Upper lobe of left lung (tissue), 4 donors: ENCODE results near the gene ATP6V1C2.

Source experiments
- CTCF ChIP-seq, 6 experiments: fragments of 450-650 bp in 4 of 6; fragments of 200-600 bp in 2 of 6; sonication (generic) in 2 of 6; IDR thresholded peaks; one replicate each; pipeline ENCODE4 v1.5.1; 2016 to 2019; ENCODE audit warnings: antibody characterized with exemption in 6 of 6
- POLR2A ChIP-seq, 4 donors: fragments of 450-650 bp; IDR thresholded peaks; one replicate each; pipeline ENCODE4 v1.5.1; 2016 to 2017; ENCODE audit warnings: antibody characterized with exemption in 4 of 4, mild to moderate bottlenecking in 2 of 4
- POLR2AphosphoS5 ChIP-seq, 2 donors: sonication (generic); formaldehyde crosslinking; IDR thresholded peaks; one replicate each; pipeline ENCODE4 v1.5.1; 2017; ENCODE audit warnings: antibody characterized with exemption in 2 of 2

GRCh38 chr2:10706033-10706432, 15.4 kb upstream of the ATP6V1C2 start:
- TF ChIP-seq CTCF (IDR thresholded peaks at IDR 0.05) (no peak), POLR2AphosphoS5 (IDR thresholded peaks at IDR 0.05) (no peak), POLR2A (IDR thresholded peaks at IDR 0.05) (no peak)
